GM12801 (cell line): Measurements from ENCODE around the gene PLEKHO2.

Experiments used
- TF ChIP-seq, protein P1 (sequence below): IDR thresholded peaks from one replicate; pipeline ENCODE4 v1.5.1; 2011; ENCODE audit warnings: control low read depth; ENCODE audit not compliant: insufficient read length; ENCODE audit errors: extremely low read depth

Gene PLEKHO2

DNA sequence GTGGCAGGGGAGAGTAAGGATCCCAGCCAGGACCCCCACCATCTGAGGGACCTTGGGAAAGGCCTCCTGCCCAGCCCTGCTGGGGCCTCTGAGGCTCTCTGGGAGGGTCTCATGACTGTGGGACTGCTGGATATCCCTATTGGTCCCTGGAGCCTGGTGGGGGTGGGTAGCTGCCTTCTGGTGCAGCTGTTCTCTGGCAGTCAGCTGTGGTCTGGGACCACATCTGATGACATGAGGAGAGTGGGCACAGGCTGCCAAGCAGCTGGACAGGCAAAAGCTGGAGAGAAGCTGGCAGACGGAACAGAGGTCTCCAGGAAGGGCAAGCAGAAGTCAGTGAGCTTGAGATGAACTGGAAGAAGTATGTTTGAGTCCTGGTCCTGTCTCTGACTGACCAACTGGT is 22.4 kb downstream of the PLEKHO2 start:
- TF ChIP-seq, protein P1, sequence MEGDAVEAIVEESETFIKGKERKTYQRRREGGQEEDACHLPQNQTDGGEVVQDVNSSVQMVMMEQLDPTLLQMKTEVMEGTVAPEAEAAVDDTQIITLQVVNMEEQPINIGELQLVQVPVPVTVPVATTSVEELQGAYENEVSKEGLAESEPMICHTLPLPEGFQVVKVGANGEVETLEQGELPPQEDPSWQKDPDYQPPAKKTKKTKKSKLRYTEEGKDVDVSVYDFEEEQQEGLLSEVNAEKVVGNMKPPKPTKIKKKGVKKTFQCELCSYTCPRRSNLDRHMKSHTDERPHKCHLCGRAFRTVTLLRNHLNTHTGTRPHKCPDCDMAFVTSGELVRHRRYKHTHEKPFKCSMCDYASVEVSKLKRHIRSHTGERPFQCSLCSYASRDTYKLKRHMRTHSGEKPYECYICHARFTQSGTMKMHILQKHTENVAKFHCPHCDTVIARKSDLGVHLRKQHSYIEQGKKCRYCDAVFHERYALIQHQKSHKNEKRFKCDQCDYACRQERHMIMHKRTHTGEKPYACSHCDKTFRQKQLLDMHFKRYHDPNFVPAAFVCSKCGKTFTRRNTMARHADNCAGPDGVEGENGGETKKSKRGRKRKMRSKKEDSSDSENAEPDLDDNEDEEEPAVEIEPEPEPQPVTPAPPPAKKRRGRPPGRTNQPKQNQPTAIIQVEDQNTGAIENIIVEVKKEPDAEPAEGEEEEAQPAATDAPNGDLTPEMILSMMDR, result no peak

DNA sequence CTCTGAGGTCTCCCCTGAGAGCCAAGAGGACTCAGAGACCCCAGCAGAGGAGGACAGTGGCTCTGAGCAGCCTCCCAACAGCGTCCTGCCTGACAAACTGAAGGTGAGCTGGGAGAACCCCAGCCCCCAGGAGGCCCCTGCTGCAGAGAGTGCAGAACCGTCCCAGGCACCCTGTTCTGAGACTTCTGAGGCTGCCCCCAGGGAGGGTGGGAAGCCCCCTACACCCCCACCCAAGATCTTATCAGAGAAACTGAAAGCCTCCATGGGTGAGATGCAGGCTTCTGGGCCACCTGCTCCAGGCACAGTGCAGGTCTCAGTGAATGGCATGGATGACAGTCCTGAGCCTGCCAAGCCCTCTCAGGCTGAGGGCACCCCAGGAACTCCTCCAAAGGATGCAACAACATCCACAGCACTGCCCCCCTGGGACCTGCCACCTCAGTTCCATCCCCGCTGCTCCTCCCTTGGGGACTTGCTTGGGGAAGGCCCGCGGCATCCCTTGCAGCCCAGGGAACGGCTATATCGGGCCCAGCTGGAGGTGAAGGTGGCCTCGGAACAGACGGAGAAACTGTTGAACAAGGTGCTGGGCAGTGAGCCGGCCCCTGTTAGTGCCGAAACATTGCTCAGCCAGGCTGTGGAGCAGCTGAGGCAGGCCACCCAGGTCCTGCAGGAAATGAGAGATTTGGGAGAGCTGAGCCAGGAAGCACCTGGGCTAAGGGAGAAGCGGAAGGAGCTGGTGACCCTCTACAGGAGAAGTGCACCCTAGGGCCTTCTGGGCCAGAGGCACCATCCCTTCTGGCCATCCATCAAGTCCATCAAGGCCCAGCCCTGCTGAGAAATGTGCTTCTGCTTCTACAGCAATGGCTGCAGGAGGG is 23.6 kb downstream of the PLEKHO2 start:
- TF ChIP-seq, protein P1, result no peak

DNA sequence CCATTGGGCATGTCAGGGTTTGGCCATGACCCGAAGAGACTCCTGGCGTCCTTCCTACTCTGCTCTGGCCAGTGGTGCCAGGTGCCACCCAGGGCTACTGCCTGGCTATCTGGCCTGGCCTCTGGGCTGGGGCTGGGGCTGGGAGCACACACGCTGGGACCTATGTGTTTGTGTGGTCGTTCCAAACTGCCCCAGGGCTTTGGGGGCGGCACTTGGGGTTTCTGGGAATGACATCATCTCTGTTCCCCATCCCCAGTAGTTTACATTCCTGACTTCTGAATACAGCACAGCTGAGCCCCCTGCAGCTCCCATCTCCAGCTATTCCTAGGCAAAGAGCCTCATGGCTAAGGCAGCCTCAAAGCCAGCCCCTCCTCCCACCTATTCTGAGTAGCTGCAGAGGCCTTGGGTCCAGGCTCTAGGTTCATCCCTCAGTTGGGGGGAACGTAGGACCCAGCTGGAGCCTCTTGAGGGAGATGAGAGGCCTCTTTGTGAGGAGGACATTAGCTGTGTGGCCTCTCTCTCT is 24.3 kb downstream of the PLEKHO2 start:
- TF ChIP-seq, protein P1, result no peak

DNA sequence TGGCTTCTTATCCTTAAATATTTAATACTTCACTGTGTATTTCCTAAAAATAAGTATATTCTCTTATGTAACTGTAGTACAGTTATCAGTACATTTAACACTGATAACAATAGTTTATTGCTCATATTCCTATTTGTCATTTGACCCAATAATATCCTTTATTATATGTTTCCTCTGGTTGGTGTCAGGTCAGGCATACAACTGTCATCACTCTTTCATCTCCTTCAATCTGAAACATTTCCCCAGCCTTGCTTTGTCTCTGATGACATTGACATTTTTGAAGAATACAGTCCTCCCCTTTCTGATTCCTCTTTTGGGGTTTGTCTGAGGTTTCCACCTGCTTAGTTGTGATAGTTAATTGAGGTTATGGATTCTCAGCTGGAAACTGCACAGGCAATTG is 27.8 kb downstream of the PLEKHO2 start:
- TF ChIP-seq, protein P1, result no peak

DNA sequence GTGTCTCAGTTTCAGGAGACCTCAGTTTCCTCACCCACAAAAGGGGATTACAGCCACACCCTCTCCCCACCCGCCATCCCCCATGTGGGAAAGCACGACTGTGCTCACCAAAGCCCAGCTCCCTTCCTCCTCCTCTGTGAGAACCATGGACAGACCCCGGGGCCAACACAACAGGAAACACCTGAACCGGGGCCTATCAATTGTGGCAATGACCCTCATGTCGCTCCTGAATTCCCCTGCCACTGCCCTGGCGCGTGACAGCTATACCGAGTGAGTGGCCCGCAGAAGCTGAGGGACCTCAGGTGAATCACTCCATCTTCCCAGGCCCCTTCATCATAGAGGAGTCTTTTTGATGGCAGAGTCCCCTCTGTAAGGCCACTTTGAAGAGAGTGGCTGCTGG is 28.6 kb downstream of the PLEKHO2 start:
- TF ChIP-seq, protein P1, result no peak

DNA sequence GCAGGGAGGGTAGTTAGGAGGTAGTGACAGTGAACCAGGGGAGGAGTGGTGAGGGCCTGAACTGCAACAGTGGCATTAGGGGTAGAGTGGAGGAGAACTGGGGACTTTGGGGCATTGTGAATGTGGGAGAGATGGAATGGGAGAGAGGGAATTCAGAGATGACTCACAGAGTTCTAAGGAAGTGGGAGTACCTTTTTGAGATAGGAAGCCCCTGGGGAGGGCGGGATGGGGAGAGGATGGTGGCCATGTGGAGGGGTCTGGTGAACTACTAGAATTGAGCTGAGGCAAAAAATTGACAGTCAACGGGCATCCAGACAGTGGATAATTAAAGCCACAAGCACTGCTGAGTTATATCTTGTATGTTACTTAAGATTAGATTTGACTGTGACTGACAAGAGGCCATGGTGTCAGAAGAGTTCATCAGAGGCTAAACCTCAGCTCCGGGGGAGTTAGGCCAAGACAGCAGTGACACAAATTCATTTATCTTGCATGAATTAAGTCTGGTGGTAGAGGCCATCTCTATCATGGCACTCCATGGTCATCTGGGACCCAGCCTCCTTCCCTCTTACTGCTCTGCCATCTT is 34.0 kb downstream of the PLEKHO2 start:
- TF ChIP-seq, protein P1, result no peak

DNA sequence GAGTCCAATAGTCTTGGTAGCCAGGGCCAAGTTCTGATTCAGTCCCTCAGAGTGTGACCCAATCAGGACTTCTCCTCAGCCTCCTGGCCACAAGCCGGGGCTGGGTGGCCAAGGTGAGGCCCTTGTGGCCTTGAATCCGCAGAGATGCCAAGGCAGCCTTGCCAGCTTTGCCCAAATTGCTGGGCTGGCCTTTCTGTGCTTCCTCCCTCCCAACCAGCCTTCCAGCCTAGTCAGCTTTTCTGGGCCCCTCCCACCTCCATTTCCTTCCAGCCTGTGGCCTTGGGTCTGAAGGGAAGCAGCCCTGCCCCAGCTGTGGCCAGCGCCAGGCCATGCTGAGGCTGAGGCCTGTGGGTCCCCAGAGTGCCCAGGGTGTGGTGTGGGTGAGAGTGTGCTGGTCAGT is 35.7 kb downstream of the PLEKHO2 start:
- TF ChIP-seq, protein P1, result no peak
